Measurements from ENCODE around the gene CTSE.

The CTSE gene

GRCh38 chr1:206021008-206021625 lies 2.6 kb downstream of the CTSE start:
- TF ChIP-seq MAX (IDR thresholded peaks at IDR 0.05) (no peak), RAD21 (IDR thresholded peaks at IDR 0.05; ENCODE audit: low read depth) (no peak), CEBPB (IDR thresholded peaks at IDR 0.05) (no peak), YY1 (IDR thresholded peaks at IDR 0.05; ENCODE audit: low read depth) (no peak), FOXM1 (IDR thresholded peaks at IDR 0.05; ENCODE audit: borderline replicate concordance, low read depth) (no peak), ZBTB7A (IDR thresholded peaks at IDR 0.05; ENCODE audit: low read depth) (no peak), REST (IDR thresholded peaks at IDR 0.05; ENCODE audit: low read depth) (no peak), EGR1 (IDR thresholded peaks at IDR 0.05) (no peak), NFIC (IDR thresholded peaks at IDR 0.05) (no peak), USF1 (IDR thresholded peaks at IDR 0.05) (no peak), EP300 (IDR thresholded peaks at IDR 0.05; ENCODE audit: borderline replicate concordance) (no peak), CREB1 (IDR thresholded peaks at IDR 0.05; ENCODE audit: low read depth) (no peak)

- TF ChIP-seq TEAD4 (IDR thresholded peaks at IDR 0.05) (no peak), EGR1 (IDR thresholded peaks at IDR 0.05) (no peak), USF1 (IDR thresholded peaks at IDR 0.05) (no peak), FOXM1 (IDR thresholded peaks at IDR 0.05; ENCODE audit: borderline replicate concordance, low read depth) (no peak)
Observed at GRCh38 chr1:206020393-206021007, 3.2 kb downstream of the CTSE start.

- TF ChIP-seq CREB1 (IDR thresholded peaks at IDR 0.05; ENCODE audit: low read depth) (no peak), REST (IDR thresholded peaks at IDR 0.05; ENCODE audit: low read depth) (no peak), YY1 (IDR thresholded peaks at IDR 0.05; ENCODE audit: low read depth) (no peak), TEAD4 (IDR thresholded peaks at IDR 0.05) (no peak), TCF12 (IDR thresholded peaks at IDR 0.05; ENCODE audit: low read depth) (no peak), USF1 (IDR thresholded peaks at IDR 0.05) (no peak), EP300 (IDR thresholded peaks at IDR 0.05; ENCODE audit: borderline replicate concordance) (no peak), FOXM1 (IDR thresholded peaks at IDR 0.05; ENCODE audit: borderline replicate concordance, low read depth) (no peak), MAX (IDR thresholded peaks at IDR 0.05) (no peak), CEBPB (IDR thresholded peaks at IDR 0.05) (no peak), RAD21 (IDR thresholded peaks at IDR 0.05; ENCODE audit: low read depth) (no peak), NFIC (IDR thresholded peaks at IDR 0.05) (no peak)
Observed at GRCh38 chr1:206015071-206015470, 8.6 kb downstream of the CTSE start.

GRCh38 chr1:206014601-206015000 lies 9.1 kb downstream of the CTSE start:
- TF ChIP-seq NFIC (IDR thresholded peaks at IDR 0.05) (no peak), FOXM1 (IDR thresholded peaks at IDR 0.05; ENCODE audit: borderline replicate concordance, low read depth) (no peak)

GRCh38 chr1:206013026-206013795 lies 10.5 kb downstream of the CTSE start:
- TF ChIP-seq ZBTB7A (IDR thresholded peaks at IDR 0.05; ENCODE audit: low read depth) (no peak), NFIC (IDR thresholded peaks at IDR 0.05) (no peak), FOXM1 (IDR thresholded peaks at IDR 0.05; ENCODE audit: borderline replicate concordance, low read depth) (no peak), USF1 (IDR thresholded peaks at IDR 0.05) (no peak), CREB1 (IDR thresholded peaks at IDR 0.05; ENCODE audit: low read depth) (no peak), EP300 (IDR thresholded peaks at IDR 0.05; ENCODE audit: borderline replicate concordance) (no peak), TCF12 (IDR thresholded peaks at IDR 0.05; ENCODE audit: low read depth) (no peak), YY1 (IDR thresholded peaks at IDR 0.05; ENCODE audit: low read depth) (no peak), REST (IDR thresholded peaks at IDR 0.05; ENCODE audit: low read depth) (no peak), CEBPB (IDR thresholded peaks at IDR 0.05) (no peak), RAD21 (IDR thresholded peaks at IDR 0.05; ENCODE audit: low read depth) (no peak), EGR1 (IDR thresholded peaks at IDR 0.05) (no peak), TAF1 (IDR thresholded peaks at IDR 0.05; ENCODE audit: low read depth) (no peak), MAX (IDR thresholded peaks at IDR 0.05) (no peak), TEAD4 (IDR thresholded peaks at IDR 0.05) (no peak)

All from Ishikawa (cell line).